ENCODE measurements around the gene R3HDM4. TPM values are rescaled to one million over a fixed set of nuclear protein-coding genes. Genes with fewer than 3 reads are reported as not detected.

Gene R3HDM4
- total RNA-seq, 1 experiment from 2014 or later, result 54.0 TPM

DNA sequence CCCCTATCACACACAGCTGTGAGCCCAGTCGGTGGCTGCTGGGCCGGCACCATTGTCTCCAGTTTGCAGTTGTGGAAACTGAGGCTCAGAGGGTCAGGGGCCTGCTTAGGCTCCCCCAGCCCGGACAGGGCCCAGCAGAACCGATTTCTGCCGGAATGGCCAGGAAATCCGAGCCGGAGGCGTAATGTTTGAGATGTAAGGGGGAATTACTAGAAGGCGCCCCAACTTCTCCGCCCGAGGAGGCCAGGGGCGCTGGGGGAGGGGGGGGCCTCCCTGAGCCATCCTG lies 5.1 kb upstream of the R3HDM4 start:
- intact Hi-C loops (cut with micrococcal nuclease; ENCODE audit: unreplicated experiment), result no loop called here
- Mint-ChIP-seq H3K9me3 (ENCODE audit: low read depth, unreplicated experiment) (no peaks in the 10 kb centered on the region), H3K4me3 (ENCODE audit: low read depth, unreplicated experiment) (no peak overlapping the region), H3K27ac (ENCODE audit: unreplicated experiment) (no peak overlapping the region), H3K4me1 (ENCODE audit: low read depth, unreplicated experiment) (no peaks in the 10 kb centered on the region), H3K36me3 (ENCODE audit: insufficient read depth, unreplicated experiment) (peaks cover 6% of the 10 kb centered on the region), H3K27me3 (ENCODE audit: unreplicated experiment) (peaks cover 20% of the 10 kb centered on the region)
- no peak for DNase-seq
- BruUV-seq (replicated peaks), result no TSS peak
- TF ChIP-seq, protein P1, sequence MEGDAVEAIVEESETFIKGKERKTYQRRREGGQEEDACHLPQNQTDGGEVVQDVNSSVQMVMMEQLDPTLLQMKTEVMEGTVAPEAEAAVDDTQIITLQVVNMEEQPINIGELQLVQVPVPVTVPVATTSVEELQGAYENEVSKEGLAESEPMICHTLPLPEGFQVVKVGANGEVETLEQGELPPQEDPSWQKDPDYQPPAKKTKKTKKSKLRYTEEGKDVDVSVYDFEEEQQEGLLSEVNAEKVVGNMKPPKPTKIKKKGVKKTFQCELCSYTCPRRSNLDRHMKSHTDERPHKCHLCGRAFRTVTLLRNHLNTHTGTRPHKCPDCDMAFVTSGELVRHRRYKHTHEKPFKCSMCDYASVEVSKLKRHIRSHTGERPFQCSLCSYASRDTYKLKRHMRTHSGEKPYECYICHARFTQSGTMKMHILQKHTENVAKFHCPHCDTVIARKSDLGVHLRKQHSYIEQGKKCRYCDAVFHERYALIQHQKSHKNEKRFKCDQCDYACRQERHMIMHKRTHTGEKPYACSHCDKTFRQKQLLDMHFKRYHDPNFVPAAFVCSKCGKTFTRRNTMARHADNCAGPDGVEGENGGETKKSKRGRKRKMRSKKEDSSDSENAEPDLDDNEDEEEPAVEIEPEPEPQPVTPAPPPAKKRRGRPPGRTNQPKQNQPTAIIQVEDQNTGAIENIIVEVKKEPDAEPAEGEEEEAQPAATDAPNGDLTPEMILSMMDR (IDR thresholded peaks at IDR 0.05; ENCODE audit: unreplicated experiment), result no peak
- CTCF ChIA-PET, result no interaction called here

DNA sequence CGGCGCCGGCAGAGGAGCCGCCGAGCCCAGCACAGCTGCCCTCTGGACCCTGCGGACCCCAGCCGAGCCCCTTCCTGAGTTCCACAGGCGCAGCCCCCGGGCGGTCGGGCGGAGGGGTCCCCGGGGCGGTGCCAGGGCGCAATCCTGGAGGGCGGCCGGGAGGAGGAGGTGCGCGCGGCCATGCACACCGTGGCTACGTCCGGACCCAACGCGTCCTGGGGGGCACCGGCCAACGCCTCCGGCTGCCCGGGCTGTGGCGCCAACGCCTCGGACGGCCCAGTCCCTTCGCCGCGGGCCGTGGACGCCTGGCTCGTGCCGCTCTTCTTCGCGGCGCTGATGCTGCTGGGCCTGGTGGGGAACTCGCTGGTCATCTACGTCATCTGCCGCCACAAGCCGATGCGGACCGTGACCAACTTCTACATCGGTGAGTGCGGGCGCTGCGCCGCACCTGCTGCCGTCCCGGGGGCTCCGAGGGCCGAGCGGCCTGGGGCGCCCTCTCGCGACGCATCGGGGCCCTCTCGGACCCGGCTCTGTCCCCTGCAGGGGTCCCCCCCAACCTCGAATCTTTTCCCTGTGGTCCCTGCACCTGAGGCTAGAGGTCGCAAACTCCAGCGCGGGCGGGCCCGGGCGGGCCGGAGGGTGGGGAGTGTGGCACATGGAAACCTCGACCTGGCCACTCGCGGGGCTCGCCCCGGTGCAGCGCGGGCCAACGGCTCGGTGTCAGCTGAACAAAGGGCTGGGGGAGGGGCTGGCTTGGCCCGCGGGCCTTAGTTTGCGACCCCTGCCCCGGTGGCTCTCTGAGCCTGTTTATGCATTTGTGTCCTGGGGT lies 4.5 kb upstream of the R3HDM4 start, which contains the start of gene KISS1R:
Gene KISS1R, plus strand, starts transcription at position 11 of the 829 bp plus-strand sequence. Its CDS starts 170 bp downstream, at position 181.
- Mint-ChIP-seq H3K4me3 (ENCODE audit: low read depth, unreplicated experiment) (no peak within 1 kb of the TSS), H3K9me3 (ENCODE audit: low read depth, unreplicated experiment) (no peaks in the 10 kb centered on the region), H3K4me1 (ENCODE audit: low read depth, unreplicated experiment) (no peaks in the 10 kb centered on the region), H3K27ac (ENCODE audit: unreplicated experiment) (no peak within 1 kb of the TSS), H3K27me3 (ENCODE audit: unreplicated experiment) (peaks cover 20% of the 10 kb centered on the region), H3K36me3 (ENCODE audit: insufficient read depth, unreplicated experiment) (peaks cover 11% of the 10 kb centered on the region)
- BruUV-seq (replicated peaks), result no TSS peak
- TF ChIP-seq, protein P1 (IDR thresholded peaks at IDR 0.05; ENCODE audit: unreplicated experiment), result peak; percentile 48
- peak; percentile 40 for DNase-seq
- intact Hi-C loops (cut with micrococcal nuclease; ENCODE audit: unreplicated experiment), result no loop called here
- CTCF ChIA-PET, result no interaction called here

DNA sequence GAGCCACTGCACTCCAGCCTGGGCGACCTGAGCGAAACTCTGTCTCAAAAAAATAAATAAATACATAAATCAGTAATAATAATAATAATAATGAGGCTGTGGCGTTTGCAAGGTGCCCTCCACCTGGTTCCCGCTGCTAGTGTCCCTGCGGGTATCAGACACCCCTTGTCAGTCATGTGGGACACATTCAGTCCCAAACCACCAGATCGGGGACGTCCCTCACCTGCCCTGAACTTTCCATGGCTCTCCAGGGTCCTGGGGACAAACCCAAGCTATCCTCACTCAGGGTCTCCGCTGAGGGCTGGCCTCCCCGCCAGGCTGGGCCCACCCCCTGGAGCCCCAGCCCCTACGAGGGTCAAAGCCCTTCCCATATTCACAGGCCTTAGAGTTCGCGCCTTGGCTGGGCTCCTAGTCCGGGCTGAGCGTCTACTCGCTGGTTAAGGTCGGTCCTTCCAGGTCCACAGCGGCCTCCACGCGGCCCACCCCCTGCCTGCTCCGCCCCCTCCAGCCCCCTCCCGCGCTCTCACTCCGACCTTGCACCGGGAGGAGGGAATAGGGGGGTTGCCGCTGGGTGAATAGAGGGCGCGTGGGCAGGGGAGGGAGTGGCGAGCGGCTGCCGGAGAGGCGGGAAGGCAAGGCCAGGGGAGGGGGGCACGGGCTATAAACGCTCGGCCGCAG lies 3.8 kb upstream of the R3HDM4 start:
- H3K9me3 Mint-ChIP-seq (ENCODE audit: low read depth, unreplicated experiment), result no peaks in the 10 kb centered on the region
- CTCF ChIA-PET, result no interaction called here
- H3K27me3 Mint-ChIP-seq (ENCODE audit: unreplicated experiment), result peaks cover 17% of the 10 kb centered on the region
- no TSS peak for BruUV-seq (replicated peaks)
- no peak overlapping the region for H3K4me3 Mint-ChIP-seq (ENCODE audit: low read depth, unreplicated experiment)
- peaks cover 12% of the 10 kb centered on the region for H3K36me3 Mint-ChIP-seq (ENCODE audit: insufficient read depth, unreplicated experiment)
- intact Hi-C loops (cut with micrococcal nuclease; ENCODE audit: unreplicated experiment), result no loop called here
- no peaks in the 10 kb centered on the region for H3K4me1 Mint-ChIP-seq (ENCODE audit: low read depth, unreplicated experiment)
- H3K27ac Mint-ChIP-seq (ENCODE audit: unreplicated experiment), result no peak overlapping the region
- DNase-seq, result no peak
- TF ChIP-seq, protein P1 (IDR thresholded peaks at IDR 0.05; ENCODE audit: unreplicated experiment), result no peak

DNA sequence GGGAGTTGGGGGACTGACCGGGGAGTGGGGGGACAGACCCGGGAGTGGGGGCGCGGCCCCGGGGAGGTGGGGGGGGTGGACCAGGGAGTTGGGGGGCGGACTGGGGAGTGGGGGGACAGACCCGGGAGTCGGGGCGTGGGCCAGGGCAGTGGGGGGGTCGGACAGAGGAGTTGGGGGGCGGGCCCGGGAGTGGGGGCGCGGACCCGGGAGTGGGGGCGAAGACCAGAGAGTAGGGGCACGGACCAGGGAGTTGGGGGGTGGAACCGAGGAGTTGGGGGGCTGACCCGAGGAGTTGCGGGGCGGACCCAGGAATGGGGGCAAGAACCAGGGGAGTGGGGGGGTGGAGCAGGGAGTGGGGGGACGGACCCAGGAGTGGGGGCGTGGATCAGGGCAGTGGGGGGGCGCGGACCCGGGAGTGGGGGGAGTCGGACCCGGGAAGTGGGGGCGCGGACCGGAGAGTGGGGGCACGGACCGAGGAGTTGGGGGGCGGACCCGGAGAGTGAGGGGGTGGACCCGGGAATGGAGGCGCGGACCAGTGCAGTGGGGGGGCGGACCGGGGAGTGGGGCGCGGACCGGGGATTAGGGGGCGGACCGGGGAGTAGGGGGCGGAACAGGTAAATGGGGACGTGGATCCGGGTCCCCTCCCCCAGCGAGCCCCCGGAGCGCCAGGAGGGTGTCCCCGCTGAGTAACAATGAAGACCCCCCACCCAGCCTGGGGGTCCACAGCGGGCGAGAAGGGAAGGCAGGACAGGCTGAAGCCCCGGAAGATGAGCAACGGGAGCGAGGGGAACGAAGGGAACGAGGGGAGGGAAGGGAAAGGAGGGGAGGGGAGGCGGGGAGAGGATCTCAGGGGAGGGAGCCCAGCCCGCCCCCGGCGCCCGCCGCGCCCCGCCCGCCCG lies 589 bp downstream of the R3HDM4 start:
- peaks cover 29% of the 10 kb centered on the region for H3K36me3 Mint-ChIP-seq (ENCODE audit: insufficient read depth, unreplicated experiment)

More for the DNA sequence above, 589 bp downstream of the R3HDM4 start:
- no peaks in the 10 kb centered on the region for H3K27me3 Mint-ChIP-seq (ENCODE audit: unreplicated experiment)
- peaks cover 8% of the 10 kb centered on the region for H3K4me1 Mint-ChIP-seq (ENCODE audit: low read depth, unreplicated experiment)
- H3K27ac Mint-ChIP-seq (ENCODE audit: unreplicated experiment), result no peak overlapping the region
- TF ChIP-seq, protein P1 (IDR thresholded peaks at IDR 0.05; ENCODE audit: unreplicated experiment), result no peak
- peak overlapping the region; percentile 73 for H3K4me3 Mint-ChIP-seq (ENCODE audit: low read depth, unreplicated experiment)
- no peaks in the 10 kb centered on the region for H3K9me3 Mint-ChIP-seq (ENCODE audit: low read depth, unreplicated experiment)
- CTCF ChIA-PET, result no interaction called here
- BruUV-seq (replicated peaks), result no TSS peak
- intact Hi-C loops (cut with micrococcal nuclease; ENCODE audit: unreplicated experiment), result no loop called here
- DNase-seq, result peak; percentile 13
